Mesenchymal stem cell (in vitro differentiated cells and primary cell): Measurements from ENCODE around the gene CDCA3.

Experiments
- DNase-seq: peaks from one replicate; pipeline ENCODE4 v3.0.0-alpha.2; 2013
- H2AFZ ChIP-seq: one replicate; pipeline ENCODE4 v1.6.1; 2013; ENCODE audit warnings: low read depth, mild to moderate bottlenecking, control low read depth, inconsistent platforms, low read length, moderate library complexity
- H2AK5ac ChIP-seq: 2 replicates; pipeline ENCODE4 v1.6.1; 2013; ENCODE audit warnings: low read length, moderate library complexity, mild to moderate bottlenecking, inconsistent platforms; ENCODE audit not compliant: severe bottlenecking
- H2BK120ac ChIP-seq: one replicate; pipeline ENCODE4 v1.6.1; 2013; ENCODE audit warnings: low read depth, mild to moderate bottlenecking, inconsistent platforms, low read length, moderate library complexity
- H2BK12ac ChIP-seq, 2 experiments: one replicate each; pipeline ENCODE4 v1.6.1; 2013; ENCODE audit warnings: inconsistent platforms in 2 of 2, low read length in 2 of 2, mild to moderate bottlenecking in 2 of 2, moderate library complexity in 2 of 2, control low read depth in 1 of 2
- H2BK15ac ChIP-seq: one replicate; pipeline ENCODE4 v1.6.1; 2013; ENCODE audit warnings: mild to moderate bottlenecking, low read depth, inconsistent platforms; ENCODE audit not compliant: poor library complexity, severe bottlenecking
- H2BK5ac ChIP-seq: 2 replicates; pipeline ENCODE4 v1.6.1; 2013; ENCODE audit warnings: low read depth, mild to moderate bottlenecking, low read length, control low read depth, inconsistent platforms; ENCODE audit not compliant: poor library complexity, severe bottlenecking
- H3K14ac ChIP-seq, 2 experiments: one replicate each; pipeline ENCODE4 v1.6.1; 2013; ENCODE audit warnings: inconsistent platforms in 2 of 2, low read length in 2 of 2, control low read depth in 1 of 2, mild to moderate bottlenecking in 1 of 2, moderate library complexity in 1 of 2
- H3K18ac ChIP-seq, 2 experiments: one replicate each; pipeline ENCODE4 v1.6.1; 2013; ENCODE audit warnings: inconsistent platforms in 2 of 2, low read length in 2 of 2, control low read depth in 1 of 2, low read depth in 1 of 2, mild to moderate bottlenecking in 1 of 2
- H3K23ac ChIP-seq, 2 experiments: one replicate each; pipeline ENCODE4 v1.6.1; 2013; ENCODE audit warnings: inconsistent platforms in 2 of 2, low read length in 2 of 2, mild to moderate bottlenecking in 2 of 2, moderate library complexity in 2 of 2, control low read depth in 1 of 2
- H3K27ac ChIP-seq: 2 replicates; pipeline ENCODE4 v1.5.1; 2013; ENCODE audit warnings: mild to moderate bottlenecking, moderate library complexity, low read length, control low read depth, inconsistent platforms; ENCODE audit not compliant: poor library complexity, severe bottlenecking
- H3K27me3 ChIP-seq, 2 experiments: 2 replicates each; pipeline versions ENCODE4 v1.6.1 to v1.7.0; 2013; ENCODE audit warnings: low read length in 2 of 2, mild to moderate bottlenecking in 2 of 2, moderate library complexity in 2 of 2, control low read depth in 1 of 2, inconsistent platforms in 1 of 2; ENCODE audit not compliant: control insufficient read depth in 1 of 2, insufficient read depth in 1 of 2
- H3K36me3 ChIP-seq, 2 experiments: 2 replicates each; pipeline versions ENCODE4 v1.6.1 to v1.7.0; 2013; ENCODE audit warnings: low read length in 2 of 2, control low read depth in 1 of 2, inconsistent platforms in 1 of 2, low read depth in 1 of 2, mild to moderate bottlenecking in 1 of 2; ENCODE audit not compliant: insufficient read depth in 2 of 2, control insufficient read depth in 1 of 2
- H3K4ac ChIP-seq, 2 experiments: one replicate each; pipeline ENCODE4 v1.6.1; 2013; ENCODE audit warnings: inconsistent platforms in 2 of 2, low read length in 2 of 2, mild to moderate bottlenecking in 2 of 2, moderate library complexity in 2 of 2, control low read depth in 1 of 2, low read depth in 1 of 2
- H3K4me1 ChIP-seq: 2 replicates; pipeline ENCODE4 v1.6.1; 2013; ENCODE audit warnings: low read depth, low read length, control low read depth; ENCODE audit not compliant: control insufficient read depth, insufficient read depth
- H3K4me2 ChIP-seq: 2 replicates; pipeline ENCODE4 v1.6.1; 2013; ENCODE audit warnings: low read length, mild to moderate bottlenecking, inconsistent platforms; ENCODE audit not compliant: poor library complexity, severe bottlenecking
- H3K4me3 ChIP-seq, 2 experiments: 2 replicates each; pipeline versions ENCODE4 v1.5.1 to v1.7.0; 2013; ENCODE audit warnings: low read length in 2 of 2, mild to moderate bottlenecking in 2 of 2, control low read depth in 1 of 2, low read depth in 1 of 2; ENCODE audit not compliant: insufficient read depth in 1 of 2
- H3K79me1 ChIP-seq: replicated peaks from 2 replicates; pipeline ENCODE4 v1.6.1; 2013; ENCODE audit warnings: mild to moderate bottlenecking, control low read depth, low read length, inconsistent platforms; ENCODE audit not compliant: poor library complexity, severe bottlenecking
- H3K9ac ChIP-seq: 2 replicates; pipeline ENCODE4 v1.7.0; 2013; ENCODE audit warnings: mild to moderate bottlenecking, low read length, moderate library complexity
- H3K9me3 ChIP-seq: 2 replicates; pipeline ENCODE4 v1.7.0; 2013; ENCODE audit warnings: mild to moderate bottlenecking, low read length; ENCODE audit not compliant: control insufficient read depth
- H4K8ac ChIP-seq: one replicate; pipeline ENCODE4 v1.6.1; 2013; ENCODE audit warnings: inconsistent platforms, mild to moderate bottlenecking, low read length, moderate library complexity
- H4K91ac ChIP-seq: one replicate; pipeline ENCODE4 v1.6.1; 2013; ENCODE audit warnings: mild to moderate bottlenecking, low read length, inconsistent platforms
- WGBS: methylation state at CpG from one replicate; pipeline ENCODE4 v1.1.7; 2013; ENCODE audit warnings: mixed read lengths; 5-methylcytosine and 5-hydroxymethylcytosine counted together

CDCA3 gene

GRCh38 chr12:6849427-6849826 lies 1.7 kb downstream of the CDCA3 start:
- no peak overlapping the region for H2BK5ac ChIP-seq
- H2AFZ ChIP-seq = no peak overlapping the region
- no peak overlapping the region for H3K4ac ChIP-seq
- no peak overlapping the region for H4K8ac ChIP-seq
- H3K23ac ChIP-seq = no peak overlapping the region
- WGBS = 86% methylated on average over 2 of the region's 2 CpGs
- H2BK120ac ChIP-seq = no peak overlapping the region
- no peak overlapping the region for H3K4me3 ChIP-seq
- H3K79me1 ChIP-seq = peaks cover 22% of the 10 kb centered on the region
- H3K9me3 ChIP-seq = no peaks in the 10 kb centered on the region
- H3K4me1 ChIP-seq = peaks cover 16% of the 10 kb centered on the region
- no peak overlapping the region for H2AK5ac ChIP-seq
- H3K9ac ChIP-seq = no peak overlapping the region
- H4K91ac ChIP-seq = no peak overlapping the region
- no peak overlapping the region for H3K18ac ChIP-seq
- DNase-seq = no peak
- H3K14ac ChIP-seq = no peak overlapping the region
- H2BK15ac ChIP-seq = no peak overlapping the region
- no peaks in the 10 kb centered on the region for H3K27me3 ChIP-seq
- H2BK12ac ChIP-seq = no peak overlapping the region
- H3K27ac ChIP-seq = no peak overlapping the region
- H3K4me2 ChIP-seq = no peak overlapping the region
- H3K36me3 ChIP-seq = peaks cover 48 to 53% of the 10 kb centered on the region in 2 experiments

DNA sequence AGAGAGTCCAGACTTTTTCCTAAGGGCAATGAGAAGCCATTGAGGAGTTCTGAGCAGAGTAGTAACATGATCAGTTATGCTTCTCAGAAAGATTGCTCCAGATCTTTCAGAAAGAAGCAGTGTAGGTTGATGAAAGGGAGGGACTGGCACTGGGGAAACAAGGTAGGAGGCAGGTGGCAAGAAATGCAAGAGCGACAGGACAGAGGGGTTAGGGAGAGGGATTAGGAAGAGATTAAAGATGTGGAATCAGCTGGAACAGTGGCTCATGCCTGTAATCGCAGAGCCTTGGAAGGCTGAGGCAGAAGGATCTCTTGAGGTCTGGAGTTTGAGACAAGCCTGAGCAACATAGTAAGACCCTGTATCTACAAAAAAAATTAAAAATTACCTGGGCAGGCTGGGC lies 3.4 kb downstream of the CDCA3 start:
- H3K27ac ChIP-seq = no peak overlapping the region
- H4K91ac ChIP-seq = no peak overlapping the region
- no peak overlapping the region for H3K23ac ChIP-seq
- H3K27me3 ChIP-seq = no peaks in the 10 kb centered on the region
- H3K4me1 ChIP-seq = peaks cover 8% of the 10 kb centered on the region
- no peak overlapping the region for H2AK5ac ChIP-seq
- no peak overlapping the region for H3K4ac ChIP-seq
- no peak overlapping the region for H3K9ac ChIP-seq
- H2BK120ac ChIP-seq = no peak overlapping the region
- H2AFZ ChIP-seq = no peak overlapping the region
- no peak for DNase-seq
- no peak overlapping the region for H2BK15ac ChIP-seq
- no peak overlapping the region for H2BK12ac ChIP-seq
- H3K4me2 ChIP-seq = no peak overlapping the region
- peaks cover 20% of the 10 kb centered on the region for H3K79me1 ChIP-seq
- 96% methylated on average over 2 of the region's 2 CpGs for WGBS
- H3K14ac ChIP-seq = no peak overlapping the region
- no peak overlapping the region for H2BK5ac ChIP-seq
- peaks cover 58 to 69% of the 10 kb centered on the region in 2 experiments for H3K36me3 ChIP-seq
- no peaks in the 10 kb centered on the region for H3K9me3 ChIP-seq
- H3K18ac ChIP-seq = no peak overlapping the region
- H4K8ac ChIP-seq = no peak overlapping the region
- no peak overlapping the region for H3K4me3 ChIP-seq

- Histone ChIP-seq H3K14ac (no peak overlapping the region), H2BK15ac (no peak overlapping the region), H2BK5ac (no peak overlapping the region), H3K9ac (no peak overlapping the region), H2AK5ac (no peak overlapping the region), H3K79me1 (peaks cover 20% of the 10 kb centered on the region), H2AFZ (no peak overlapping the region), H3K4me1 (peaks cover 8% of the 10 kb centered on the region), H3K4ac (no peak overlapping the region), H4K8ac (no peak overlapping the region), H3K4me3 (no peak overlapping the region), H2BK120ac (no peak overlapping the region), H3K4me2 (no peak overlapping the region), H3K9me3 (no peaks in the 10 kb centered on the region), H3K23ac (no peak overlapping the region), H3K36me3 (peaks cover 65 to 81% of the 10 kb centered on the region in 2 experiments), H3K18ac (no peak overlapping the region), H3K27me3 (no peaks in the 10 kb centered on the region), H3K27ac (no peak overlapping the region), H4K91ac (no peak overlapping the region), H2BK12ac (no peak overlapping the region)
- 93% methylated on average over 7 of the region's 7 CpGs for WGBS
- no peak for DNase-seq
Observed at GRCh38 chr12:6846316-6846869, 4.7 kb downstream of the CDCA3 start.

- H2BK120ac ChIP-seq = no peak overlapping the region
- H4K91ac ChIP-seq = no peak overlapping the region
- no peaks in the 10 kb centered on the region for H3K9me3 ChIP-seq
- H2BK5ac ChIP-seq = no peak overlapping the region
- no peak overlapping the region for H4K8ac ChIP-seq
- no peak overlapping the region for H3K27ac ChIP-seq
- no peak overlapping the region for H3K9ac ChIP-seq
- H3K27me3 ChIP-seq = no peaks in the 10 kb centered on the region
- peaks cover 3% of the 10 kb centered on the region for H3K4me1 ChIP-seq
- H2BK12ac ChIP-seq = no peak overlapping the region
- H3K4me2 ChIP-seq = no peak overlapping the region
- peaks cover 18% of the 10 kb centered on the region for H3K79me1 ChIP-seq
- 94% methylated on average over 17 of the region's 17 CpGs for WGBS
- DNase-seq = no peak
- no peak overlapping the region for H2AK5ac ChIP-seq
- no peak overlapping the region for H2BK15ac ChIP-seq
- H3K23ac ChIP-seq = no peak overlapping the region
- H3K36me3 ChIP-seq = peaks cover 75 to 81% of the 10 kb centered on the region in 2 experiments
- H3K4me3 ChIP-seq = no peak overlapping the region
- H2AFZ ChIP-seq = no peak overlapping the region
- H3K14ac ChIP-seq = no peak overlapping the region
- H3K18ac ChIP-seq = no peak overlapping the region
- H3K4ac ChIP-seq = no peak overlapping the region
Observed at GRCh38 chr12:6845395-6845794, 5.7 kb downstream of the CDCA3 start.
